SK-N-SH (cell line): Measurements from ENCODE around the gene RAPSN. TPM values are rescaled to one million over a fixed set of nuclear protein-coding genes. Genes with fewer than 3 reads are reported as not detected.

Experiments used
- CTCF ChIA-PET: fragments of 300-600, 350-600 bp; formaldehyde crosslinking; extraction: SDS; loops from one replicate; lab custom pipeline; 2021; lab: Yijun Ruan, JAX
- POLR2A ChIA-PET: fragments of 350-600 bp; sonication (Branson Sonifier 250); formaldehyde crosslinking; extraction: SDS; loops from one replicate; lab custom pipeline; 2020; ENCODE audit warnings: antibody characterized with exemption, inconsistent platforms; lab: Yijun Ruan, JAX
- DNase-seq: peaks from one replicate; pipeline ENCODE4 v3.0.0; 2012
- H2AFZ ChIP-seq: fragments of 200-600 bp; sonication (generic); 2 replicates; pipeline ENCODE4 v1.8.1; 2016; ENCODE audit warnings: antibody characterized with exemption, mild to moderate bottlenecking, low read depth
- H3F3A ChIP-seq: fragments of 200-600 bp; sonication (generic); replicated peaks from 2 replicates; pipeline ENCODE3; 2016; ENCODE audit warnings: antibody characterized with exemption, mild to moderate bottlenecking; ENCODE audit not compliant: insufficient read depth
- H3K27ac ChIP-seq, 2 experiments: fragments of 200-500 bp in 1 of 2; fragments of 200-600 bp in 1 of 2; sonication (Bioruptor generic) in 1 of 2; sonication (generic), shearing (Covaris generic) in 1 of 2; 2 replicates each; pipeline versions ENCODE4 v1.5.1 to v1.6.1; 2014 to 2016; ENCODE audit warnings: low read depth in 2 of 2, inconsistent platforms in 1 of 2, low read length in 1 of 2, mild to moderate bottlenecking in 1 of 2, mixed read lengths in 1 of 2
- H3K27me3 ChIP-seq: fragments of 200-600 bp; sonication (generic), shearing (Covaris generic); 2 replicates; pipeline ENCODE4 v1.6.1; 2016; ENCODE audit warnings: mixed run types; ENCODE audit not compliant: insufficient read depth
- H3K36me3 ChIP-seq, 2 experiments: fragments of 200-500 bp in 1 of 2; fragments of 200-600 bp in 1 of 2; sonication (Bioruptor generic) in 1 of 2; sonication (generic) in 1 of 2; replicated peaks in 1 of 2; 2 replicates each; pipeline versions ENCODE3 to v1.5.1; 2014 to 2016; ENCODE audit warnings: low read length in 1 of 2, mild to moderate bottlenecking in 1 of 2; ENCODE audit not compliant: insufficient read depth in 2 of 2, control insufficient read depth in 1 of 2
- H3K4me1 ChIP-seq, 2 experiments: fragments of 200-500 bp in 1 of 2; fragments of 200-600 bp in 1 of 2; sonication (Bioruptor generic) in 1 of 2; sonication (generic), shearing (Covaris generic) in 1 of 2; 2 replicates each; pipeline versions ENCODE4 v1.5.1 to v1.6.1; 2014 to 2016; ENCODE audit warnings: low read depth in 1 of 2, low read length in 1 of 2, mixed run types in 1 of 2; ENCODE audit not compliant: insufficient read depth in 2 of 2, control insufficient read depth in 1 of 2
- H3K4me2 ChIP-seq: fragments of 200-600 bp; sonication (generic), shearing (Covaris generic); 2 replicates; pipeline ENCODE4 v1.6.1; 2017; ENCODE audit warnings: mixed run types
- H3K4me3 ChIP-seq, 2 experiments: fragments of 200-500 bp in 1 of 2; fragments of 200-600 bp in 1 of 2; sonication (Bioruptor generic) in 1 of 2; sonication (generic), shearing (Covaris generic) in 1 of 2; 2 replicates each; pipeline versions ENCODE4 v1.5.1 to v1.8.1; 2014 to 2016; ENCODE audit warnings: low read depth in 2 of 2, inconsistent platforms in 1 of 2, low read length in 1 of 2, mild to moderate bottlenecking in 1 of 2, mixed read lengths in 1 of 2, moderate library complexity in 1 of 2
- H3K79me2 ChIP-seq: fragments of 200-600 bp; sonication (generic); 2 replicates; pipeline ENCODE4 v1.8.1; 2017; ENCODE audit warnings: mild to moderate bottlenecking; ENCODE audit not compliant: insufficient read depth
- H3K9ac ChIP-seq: fragments of 200-600 bp; sonication (generic); 2 replicates; pipeline ENCODE4 v1.6.1; 2017; ENCODE audit warnings: mixed run types
- H3K9me2 ChIP-seq: fragments of 200-600 bp; sonication (generic); 2 replicates; pipeline ENCODE4 v1.6.1; 2017; ENCODE audit warnings: mixed run types
- H3K9me3 ChIP-seq: fragments of 200-600 bp; sonication (generic); 2 replicates; pipeline ENCODE4 v1.6.1; 2017; ENCODE audit warnings: mixed run types, mild to moderate bottlenecking, moderate library complexity
- H4K20me1 ChIP-seq: fragments of 200-600 bp; sonication (generic); 2 replicates; pipeline ENCODE4 v1.6.1; 2017; ENCODE audit warnings: mild to moderate bottlenecking, mixed run types; ENCODE audit not compliant: insufficient read depth
- CHD2 ChIP-seq: fragments of 150-350 bp; IDR thresholded peaks from 2 replicates; pipeline ENCODE4 v1.6.1; 2018; ENCODE audit warnings: low read length; ENCODE audit not compliant: partially characterized antibody
- EP300 ChIP-seq, 2 experiments: IDR thresholded peaks; 2 replicates each; pipeline versions ENCODE4 v1.4.0 to v1.6.1; 2012; ENCODE audit warnings: borderline replicate concordance in 1 of 2, low read depth in 1 of 2, low read length in 1 of 2
- FOSL2 ChIP-seq: IDR thresholded peaks from 2 replicates; pipeline ENCODE4 v1.4.0; 2012; ENCODE audit warnings: low read depth, mild to moderate bottlenecking, moderate library complexity, borderline replicate concordance
- FOXM1 ChIP-seq: IDR thresholded peaks from 2 replicates; pipeline ENCODE4 v1.4.0; 2012; ENCODE audit warnings: low read depth, mild to moderate bottlenecking
- MAX ChIP-seq: IDR thresholded peaks from 2 replicates; pipeline ENCODE4 v1.4.0; 2012; ENCODE audit warnings: low read depth
- MEF2A ChIP-seq: IDR thresholded peaks from 2 replicates; pipeline ENCODE4 v1.4.0; 2012; ENCODE audit warnings: low read depth, borderline replicate concordance
- NFIC ChIP-seq: IDR thresholded peaks from 2 replicates; pipeline ENCODE4 v1.4.0; 2012; ENCODE audit warnings: borderline replicate concordance
- NRF1 ChIP-seq: IDR thresholded peaks from 2 replicates; pipeline ENCODE4 v1.6.1; 2012; ENCODE audit warnings: low read depth, mild to moderate bottlenecking, low read length
- PBX3 ChIP-seq: IDR thresholded peaks from 2 replicates; pipeline ENCODE4; 2012
- POLR2AphosphoS5 ChIP-seq: IDR thresholded peaks from 2 replicates; pipeline ENCODE4 v1.6.1; 2012; ENCODE audit warnings: low read depth, low read length
- RAD21 ChIP-seq: IDR thresholded peaks from 2 replicates; pipeline ENCODE4 v1.6.1; 2012; ENCODE audit warnings: mild to moderate bottlenecking, low read length
- RCOR1 ChIP-seq: fragments of 150-350 bp; IDR thresholded peaks from 2 replicates; pipeline ENCODE4 v1.6.1; 2017; ENCODE audit warnings: antibody characterized with exemption, low read length
- SMC3 ChIP-seq: IDR thresholded peaks from 2 replicates; pipeline ENCODE4 v1.6.1; 2012; ENCODE audit warnings: low read depth, low read length, improper control_type of control experiment
- TAF1 ChIP-seq: IDR thresholded peaks from 2 replicates; pipeline ENCODE4 v1.6.1; 2012; ENCODE audit warnings: low read depth, mild to moderate bottlenecking, low read length, moderate library complexity, borderline replicate concordance
- USF2 ChIP-seq: fragments of 150-350 bp; IDR thresholded peaks from 2 replicates; pipeline ENCODE4 v1.6.1; 2017; ENCODE audit warnings: antibody characterized with exemption, low read length, low read depth, borderline replicate concordance
- ZBTB33 ChIP-seq: IDR thresholded peaks from 2 replicates; pipeline ENCODE4 v1.4.0; 2012; ENCODE audit warnings: low read depth, borderline replicate concordance
- WGBS: methylation state at CpG from one replicate; pipeline ENCODE4 v1.1.6; 2017; ENCODE audit warnings: low lambda C conversion rate; 5-methylcytosine and 5-hydroxymethylcytosine counted together
- polyA plus RNA-seq, 3 experiments: library from polyadenylated mRNA; depleted of rRNA; stranded (reverse); fragments of >200 nt; gene quantifications; 2 replicates each; pipeline ENCODE4 v1.2.3, GENCODE V29; 2012

RAPSN gene
- polyA plus RNA-seq, 1 of the 3 experiments (the other 2 are of a cell fraction) = 0.07 TPM

GRCh38 chr11:47395223-47396048, 53.5 kb downstream of the RAPSN start:
- Histone ChIP-seq H3K4me3 (no peak overlapping the region), H4K20me1 (no peaks in the 10 kb centered on the region), H3F3A (peaks cover 6% of the 10 kb centered on the region), H3K9ac (no peak overlapping the region), H3K27ac (no peak overlapping the region), H3K4me1 (peaks cover 5 to 13% of the 10 kb centered on the region in 2 experiments; a peak in 3 of 4 replicates), H2AFZ (no peak overlapping the region), H3K27me3 (no peaks in the 10 kb centered on the region), H3K9me2 (no peaks in the 10 kb centered on the region), H3K36me3 (no peaks in the 10 kb centered on the region), H3K79me2 (no peaks in the 10 kb centered on the region), H3K9me3 (no peaks in the 10 kb centered on the region), H3K4me2 (no peak overlapping the region)
- 96% methylated on average over 25 of the region's 25 CpGs for WGBS
- DNase-seq = no peak
- CTCF ChIA-PET = interaction anchor here (20.7 kb wide), 1 partner anchor 24 kb away, joined by 239 read pairs; no protein-coding TSS in a partner anchor
- POLR2A ChIA-PET = no interaction called here
- no peak for TF ChIP-seq TAF1
- no peak for TF ChIP-seq MAX
- TF ChIP-seq EP300 (IDR thresholded peaks at IDR 0.05; ENCODE audit: borderline replicate concordance in 1 of 2, low read depth in 1 of 2, low read length in 1 of 2) = no peak
- no peak for TF ChIP-seq FOSL2
- no peak for TF ChIP-seq CHD2
- no peak for TF ChIP-seq USF2
- no peak for TF ChIP-seq MEF2A
- no peak for TF ChIP-seq NFIC
- TF ChIP-seq NRF1 = no peak

GRCh38 chr11:47394322-47395222, 54.4 kb downstream of the RAPSN start:
- no peak overlapping the region for H3K27ac ChIP-seq
- no peak overlapping the region for H2AFZ ChIP-seq
- H3K36me3 ChIP-seq = no peaks in the 10 kb centered on the region
- ChIA-PET POLR2A (no interaction called here), CTCF (interaction anchor here (5.0 to 20.7 kb wide), 2 partner anchors 17 to 23 kb away, joined by 22 to 239 read pairs; no protein-coding TSS in a partner anchor)
- no peak overlapping the region for H3K4me2 ChIP-seq
- 93% methylated on average over 16 of the region's 39 CpGs for WGBS
- no peak overlapping the region for H3K4me3 ChIP-seq
- H3K27me3 ChIP-seq = no peaks in the 10 kb centered on the region
- H3K9me3 ChIP-seq = no peaks in the 10 kb centered on the region
- H3F3A ChIP-seq = peaks cover 2% of the 10 kb centered on the region
- no peak overlapping the region for H3K9ac ChIP-seq
- no peaks in the 10 kb centered on the region for H4K20me1 ChIP-seq
- peaks cover 3 to 6% of the 10 kb centered on the region in 2 experiments; a peak in 2 of 4 replicates for H3K4me1 ChIP-seq
- no peak for DNase-seq
- no peaks in the 10 kb centered on the region for H3K9me2 ChIP-seq
- no peaks in the 10 kb centered on the region for H3K79me2 ChIP-seq
- no peak for TF ChIP-seq ZBTB33
- no peak for TF ChIP-seq RCOR1
- TF ChIP-seq POLR2AphosphoS5 = no peak
- no peak for TF ChIP-seq RAD21
- no peak for TF ChIP-seq MAX
- TF ChIP-seq PBX3 = no peak
- TF ChIP-seq FOXM1 = no peak
- TF ChIP-seq FOSL2 = no peak
- no peak for TF ChIP-seq SMC3
- TF ChIP-seq TAF1 = no peak
